Kidney epithelial cell (primary cell): ENCODE measurements around the gene SV2C. TPM values are rescaled to one million over a fixed set of nuclear protein-coding genes. Genes with fewer than 3 reads are reported as not detected.

Source experiments
- DNase-seq: peaks from one replicate; pipeline ENCODE4 v3.0.0-alpha.2; 2010; ENCODE audit warnings: low read depth
- H3K27me3 ChIP-seq: 2 replicates; pipeline ENCODE4 v1.6.0; 2011; ENCODE audit warnings: low read length; ENCODE audit not compliant: control insufficient read depth, insufficient read depth
- H3K36me3 ChIP-seq: 2 replicates; pipeline ENCODE4 v1.5.1; 2011; ENCODE audit warnings: low read length; ENCODE audit not compliant: control insufficient read depth, insufficient read depth
- H3K4me3 ChIP-seq: 2 replicates; pipeline ENCODE4 v1.5.1; 2011; ENCODE audit warnings: low read depth, mild to moderate bottlenecking, control low read depth, low read length
- total RNA-seq: library from RNA; depleted of rRNA; stranded (reverse); fragments of >200 nt; gene quantifications from 2 replicates; pipeline ENCODE4 v1.2.3, GENCODE V29; 2015
- TF ChIP-seq, protein P1 (sequence below): IDR thresholded peaks from 2 replicates; pipeline ENCODE4 v1.5.1; 2011; ENCODE audit warnings: mild to moderate bottlenecking, moderate library complexity, low read length, control low read depth, inconsistent platforms; ENCODE audit not compliant: insufficient read depth, poor library complexity, severe bottlenecking

Gene SV2C
- total RNA-seq, 1 donor from 2014 or later = 0.04 TPM

DNA sequence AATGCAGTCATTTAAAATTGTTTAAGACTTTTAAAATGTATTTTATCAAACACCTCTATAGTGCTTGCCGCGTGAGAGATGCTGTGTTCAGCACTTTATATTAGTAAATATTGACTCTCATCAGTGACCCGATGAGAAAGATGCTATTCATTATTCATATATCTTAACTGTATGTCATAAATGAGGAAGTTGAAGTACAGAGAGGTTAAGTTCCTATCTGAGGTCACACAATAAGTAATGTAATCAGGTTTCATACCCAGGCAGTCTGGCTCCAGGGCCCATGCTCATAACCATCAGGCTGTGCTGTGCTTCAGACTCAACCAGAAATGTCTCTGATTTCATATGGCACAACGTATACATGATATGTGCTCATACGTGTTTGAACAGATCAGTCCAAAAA is 119.0 kb downstream of the SV2C start:
- Histone ChIP-seq H3K36me3 (no peaks in the 10 kb centered on the region), H3K27me3 (no peaks in the 10 kb centered on the region), H3K4me3 (no peak overlapping the region)
- TF ChIP-seq, protein P1, sequence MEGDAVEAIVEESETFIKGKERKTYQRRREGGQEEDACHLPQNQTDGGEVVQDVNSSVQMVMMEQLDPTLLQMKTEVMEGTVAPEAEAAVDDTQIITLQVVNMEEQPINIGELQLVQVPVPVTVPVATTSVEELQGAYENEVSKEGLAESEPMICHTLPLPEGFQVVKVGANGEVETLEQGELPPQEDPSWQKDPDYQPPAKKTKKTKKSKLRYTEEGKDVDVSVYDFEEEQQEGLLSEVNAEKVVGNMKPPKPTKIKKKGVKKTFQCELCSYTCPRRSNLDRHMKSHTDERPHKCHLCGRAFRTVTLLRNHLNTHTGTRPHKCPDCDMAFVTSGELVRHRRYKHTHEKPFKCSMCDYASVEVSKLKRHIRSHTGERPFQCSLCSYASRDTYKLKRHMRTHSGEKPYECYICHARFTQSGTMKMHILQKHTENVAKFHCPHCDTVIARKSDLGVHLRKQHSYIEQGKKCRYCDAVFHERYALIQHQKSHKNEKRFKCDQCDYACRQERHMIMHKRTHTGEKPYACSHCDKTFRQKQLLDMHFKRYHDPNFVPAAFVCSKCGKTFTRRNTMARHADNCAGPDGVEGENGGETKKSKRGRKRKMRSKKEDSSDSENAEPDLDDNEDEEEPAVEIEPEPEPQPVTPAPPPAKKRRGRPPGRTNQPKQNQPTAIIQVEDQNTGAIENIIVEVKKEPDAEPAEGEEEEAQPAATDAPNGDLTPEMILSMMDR = no peak
- DNase-seq = no peak

DNA sequence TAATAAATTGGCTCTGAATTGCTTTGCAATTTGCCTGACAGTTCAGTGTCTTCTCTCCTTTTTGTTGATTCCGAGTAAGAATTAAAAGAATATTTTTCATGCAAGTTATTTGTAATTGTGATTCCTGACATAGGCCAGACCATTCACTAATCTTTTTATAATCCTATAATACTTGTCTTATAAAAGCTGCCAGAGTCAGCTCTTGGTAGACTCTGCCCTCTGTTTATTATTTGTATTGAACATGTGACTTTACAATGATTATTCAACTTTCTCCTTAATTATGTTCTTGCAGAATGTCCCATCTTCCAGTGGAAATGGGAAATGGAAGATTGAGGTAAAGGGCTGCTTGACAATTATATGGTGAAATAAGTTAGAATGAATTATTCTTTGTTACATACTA is 121.0 kb downstream of the SV2C start:
- Histone ChIP-seq H3K4me3 (no peak overlapping the region), H3K27me3 (peaks cover 2% of the 10 kb centered on the region), H3K36me3 (no peaks in the 10 kb centered on the region)
- TF ChIP-seq, protein P1 = no peak
- DNase-seq = no peak

DNA sequence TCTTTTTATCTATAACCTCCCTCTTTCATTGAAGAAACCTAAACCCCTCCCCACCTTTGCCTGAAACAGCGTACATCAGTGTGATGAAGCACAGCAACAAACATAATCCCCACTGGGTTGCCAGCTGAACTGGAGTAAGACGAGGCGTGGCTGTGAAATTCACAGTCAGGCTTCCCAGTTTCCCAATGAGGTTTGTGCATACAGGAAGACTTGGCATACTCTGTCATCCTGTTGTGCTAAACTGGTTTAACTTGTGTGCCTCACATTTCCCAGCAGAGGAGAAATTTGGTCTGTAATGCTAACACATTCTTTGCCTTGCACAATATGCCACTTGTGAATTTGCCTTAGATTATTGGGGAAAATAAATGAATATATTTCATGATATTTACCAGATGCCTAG is 121.5 kb downstream of the SV2C start:
- DNase-seq = no peak
- TF ChIP-seq, protein P1 = no peak
- Histone ChIP-seq H3K36me3 (no peaks in the 10 kb centered on the region), H3K4me3 (no peak overlapping the region), H3K27me3 (peaks cover 2% of the 10 kb centered on the region)

DNA sequence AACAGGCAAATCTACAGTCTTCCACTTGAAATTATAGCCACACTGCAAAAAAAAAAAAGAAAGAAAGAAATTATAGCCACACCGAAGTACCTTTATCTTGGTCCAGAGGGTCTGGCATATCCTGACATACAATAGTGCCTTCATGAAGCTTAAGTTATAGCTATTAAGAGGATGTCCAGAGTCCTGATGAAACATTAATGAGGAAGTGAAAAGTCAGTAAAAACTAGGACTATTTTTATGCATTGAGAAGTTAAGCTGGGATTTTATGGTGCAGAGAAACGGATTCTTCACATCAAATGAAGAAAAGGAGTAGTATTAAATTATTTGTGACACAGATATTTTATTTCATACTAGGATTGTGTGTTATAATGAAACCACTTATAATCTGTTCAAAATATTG is 123.9 kb downstream of the SV2C start:
- Histone ChIP-seq H3K36me3 (no peaks in the 10 kb centered on the region), H3K27me3 (peaks cover 2% of the 10 kb centered on the region), H3K4me3 (no peak overlapping the region)
- TF ChIP-seq, protein P1 = no peak
- no peak for DNase-seq

DNA sequence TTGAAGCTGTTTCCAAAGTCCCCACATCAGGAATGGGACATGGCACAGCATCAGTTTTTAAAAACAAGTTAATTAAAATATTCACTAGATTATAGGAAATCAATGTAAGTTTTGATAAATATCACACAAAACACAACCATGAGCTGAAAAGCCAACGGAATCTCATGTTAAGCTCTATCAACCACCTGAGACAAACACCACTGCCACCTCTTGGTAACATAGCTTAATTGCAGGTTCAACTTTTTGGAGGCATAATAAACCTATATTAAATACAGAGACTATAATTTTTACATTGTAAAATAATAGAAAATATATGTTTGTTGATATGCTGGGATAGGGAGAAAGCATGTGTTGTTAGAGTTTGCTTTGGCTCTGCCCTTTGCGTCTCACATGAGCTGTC is 126.1 kb downstream of the SV2C start:
- H3K36me3 ChIP-seq = no peaks in the 10 kb centered on the region
- DNase-seq = no peak
- TF ChIP-seq, protein P1 = no peak
- H3K4me3 ChIP-seq = no peak overlapping the region
- H3K27me3 ChIP-seq = peaks cover 2% of the 10 kb centered on the region

DNA sequence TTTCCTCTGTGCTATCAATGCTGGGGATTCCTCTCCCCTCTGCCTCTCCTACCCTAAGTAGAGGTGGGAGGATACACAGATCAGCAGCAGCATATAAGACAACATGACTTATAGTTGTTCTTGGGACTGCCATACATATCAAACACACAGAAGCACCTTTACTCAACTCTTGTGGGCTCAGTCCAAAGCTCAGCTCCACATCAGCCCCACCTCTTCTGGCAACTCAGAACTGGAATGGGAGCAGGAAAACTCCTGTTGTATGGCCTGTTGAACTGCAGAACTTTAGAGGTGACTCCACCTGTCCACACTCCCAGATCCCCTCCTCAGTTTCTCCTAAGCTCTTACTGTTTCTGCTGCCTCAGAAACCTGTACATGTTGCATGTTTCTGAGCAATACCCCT is 127.8 kb downstream of the SV2C start:
- H3K36me3 ChIP-seq = no peaks in the 10 kb centered on the region
- H3K27me3 ChIP-seq = peaks cover 2% of the 10 kb centered on the region
- TF ChIP-seq, protein P1 = no peak
- DNase-seq = no peak
- H3K4me3 ChIP-seq = no peak overlapping the region
